CD4-positive, alpha-beta T cell treated with Interleukin-1 beta for 1 hour (primary cell): ENCODE data around the gene INO80C.
"Not testable (repeated sequence)": the region's sequence is repeated elsewhere in the genome, so short reads cannot be mapped to it uniquely, and the experiment has no call there.

ENCODE experiments used
- DNase-seq, 2 donors: peaks; one replicate each; pipeline ENCODE4 v3.0.0-alpha.2; 2020 to 2022

Gene INO80C

GRCh38 chr18:35487525-35487924 is 10.2 kb downstream of the INO80C start:
- DNase-seq: not testable (repeated sequence)

DNA sequence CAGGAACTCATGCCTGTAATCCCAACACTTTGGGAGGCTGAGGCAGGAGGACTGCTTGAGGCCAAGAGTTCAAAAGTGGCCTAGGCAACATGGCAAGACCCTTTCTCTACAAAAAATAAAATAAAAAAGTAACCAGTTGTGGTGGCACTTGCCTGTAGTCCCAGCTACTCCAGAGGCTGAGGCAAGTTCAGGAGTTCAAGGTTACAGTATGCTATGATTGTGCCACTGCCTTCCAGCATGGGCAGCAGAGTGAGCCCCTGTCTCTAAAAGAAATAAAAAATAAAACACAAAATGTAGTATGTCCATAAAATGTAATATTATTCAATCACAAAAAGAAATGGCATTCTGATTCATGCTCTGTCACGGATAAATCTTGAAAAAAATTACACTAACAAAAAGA is 11.9 kb downstream of the INO80C start:
- no peak for DNase-seq

- DNase-seq: no peak
Observed at GRCh38 chr18:35484034-35484433, 13.7 kb downstream of the INO80C start.

DNA sequence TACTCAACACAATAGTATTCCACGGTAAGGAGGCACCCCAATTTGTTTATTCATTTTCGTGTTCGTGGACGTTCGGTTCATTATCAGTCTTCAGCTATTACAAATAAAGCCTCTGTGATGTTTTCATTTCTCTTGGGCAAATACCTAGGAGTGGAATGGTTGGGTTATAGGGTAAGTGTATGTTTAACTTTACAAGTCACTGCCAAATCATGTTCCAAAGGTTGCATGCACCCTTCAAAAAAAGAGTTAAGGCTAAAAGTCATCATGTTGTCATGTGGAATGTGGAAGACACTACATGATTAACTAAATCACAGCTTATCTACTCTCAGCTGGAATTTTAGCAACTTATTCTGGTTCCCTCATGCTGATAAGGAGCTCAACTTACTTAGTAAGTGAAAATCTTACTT is 15.8 kb downstream of the INO80C start:
- DNase-seq: no peak

DNA sequence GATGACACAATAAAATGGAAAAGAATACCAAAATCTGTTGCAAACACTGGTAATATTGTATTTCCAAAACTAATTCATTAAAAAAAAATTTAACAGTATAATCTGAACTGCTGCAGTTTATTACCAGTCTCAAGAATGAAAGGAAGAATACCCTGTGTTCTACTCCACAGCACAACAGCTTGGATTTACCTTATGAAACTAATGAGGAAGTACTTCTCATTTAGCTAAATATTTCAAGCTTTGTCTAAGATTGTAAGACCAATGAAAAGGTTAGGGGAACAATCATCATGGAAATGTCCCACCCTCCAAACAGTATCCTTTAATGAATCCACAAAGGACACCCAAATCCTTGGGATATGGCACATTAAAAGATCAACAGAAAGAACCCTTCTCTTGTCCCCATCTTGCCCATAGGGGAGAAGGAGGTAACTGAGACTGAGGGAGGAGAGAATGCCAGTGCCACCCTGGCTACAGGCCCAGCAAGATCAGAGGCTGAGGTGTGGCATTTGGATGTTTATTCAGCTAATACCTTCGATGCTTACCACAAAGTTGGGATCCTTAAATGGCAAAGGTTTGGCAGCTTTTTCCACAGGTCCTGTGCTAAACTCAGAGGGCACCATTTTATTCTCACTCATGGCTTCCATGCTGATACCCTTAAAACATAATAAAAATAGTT is 17.7 kb downstream of the INO80C start:
- no peak for DNase-seq

DNA sequence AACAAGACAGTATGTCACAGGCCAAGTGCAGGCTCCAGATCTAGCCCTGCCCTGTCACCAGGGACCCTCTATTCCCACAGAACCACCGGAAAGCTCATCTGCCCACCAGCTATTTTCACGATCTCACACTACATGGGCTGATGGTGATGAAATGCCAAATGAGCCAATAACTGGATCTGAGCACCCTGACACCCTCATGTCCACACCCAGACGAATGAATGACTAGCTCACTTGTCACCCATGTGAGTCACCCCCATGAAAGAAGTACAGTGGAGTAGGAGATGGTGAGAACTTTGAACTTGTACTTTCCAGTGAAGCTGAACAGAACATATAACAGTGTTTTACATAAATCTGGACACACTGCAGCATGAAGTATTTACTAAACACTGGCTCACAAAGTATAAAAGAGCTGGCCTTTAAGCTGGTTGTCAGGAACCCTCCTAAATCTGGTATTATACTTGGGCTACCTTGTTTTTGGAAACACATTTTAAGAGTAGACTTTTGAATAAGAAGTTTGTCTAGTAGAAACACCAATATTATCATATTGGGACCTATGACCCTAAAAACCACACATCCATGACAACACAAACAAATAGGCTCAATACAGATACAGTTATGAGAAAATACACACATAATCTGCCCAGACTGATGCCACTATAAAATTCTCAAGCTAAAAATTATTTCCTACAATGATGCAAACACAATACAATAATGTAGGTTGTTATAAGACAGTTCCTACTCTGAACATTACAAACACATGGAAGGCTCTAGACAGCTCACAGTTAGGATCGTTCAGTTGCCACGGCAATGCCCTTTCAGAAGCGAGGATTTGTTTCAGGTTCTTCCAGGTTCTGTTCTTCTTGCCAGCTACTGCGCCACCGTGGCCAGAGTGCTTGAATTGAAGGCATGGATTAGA is 19.0 kb downstream of the INO80C start:
- peak in 1 of 2 donors; percentile 60 for DNase-seq

DNA sequence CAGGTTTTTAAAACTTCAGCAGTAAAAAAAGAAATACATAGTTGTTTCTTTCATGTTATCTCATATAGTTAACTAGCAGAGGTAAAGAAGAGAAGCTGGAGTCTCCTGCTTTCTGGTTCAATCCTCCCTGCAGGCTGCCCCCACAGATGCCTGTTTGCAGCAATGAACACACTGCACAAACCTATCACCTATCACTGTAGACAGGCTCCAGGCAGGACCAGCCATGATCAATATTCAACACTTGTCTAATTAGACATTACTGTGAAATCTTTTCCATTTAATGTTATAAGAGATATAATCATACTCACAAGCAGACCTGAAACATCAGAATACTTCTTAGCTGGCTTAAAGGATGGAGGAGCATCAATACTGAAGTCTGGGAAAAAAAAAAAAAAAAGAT is 19.8 kb downstream of the INO80C start:
- DNase-seq: no peak

- no peak for DNase-seq
Observed at GRCh38 chr18:35477497-35477896, 20.3 kb downstream of the INO80C start.

DNA sequence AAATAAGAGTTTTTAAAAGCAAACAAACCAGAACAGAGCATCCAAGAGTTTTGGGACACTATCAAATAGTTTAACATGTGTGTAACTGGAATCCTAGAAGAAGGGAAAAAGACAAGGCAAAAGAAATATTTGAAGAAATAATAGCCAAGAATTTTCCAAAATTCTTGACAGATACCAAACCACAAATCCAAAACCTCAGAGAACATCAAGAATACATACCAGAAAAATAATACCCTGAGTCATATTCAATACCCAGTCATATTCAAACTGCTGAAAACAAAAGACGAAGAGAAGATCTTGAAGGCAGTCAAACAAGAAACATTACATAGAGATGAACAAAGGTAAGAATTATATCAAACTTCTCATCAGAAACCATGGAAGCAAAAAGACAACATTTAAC is 22.9 kb downstream of the INO80C start:
- no peak for DNase-seq

- DNase-seq: no peak
Observed at GRCh38 chr18:35473562-35473961, 24.2 kb downstream of the INO80C start.

- no peak for DNase-seq
Observed at GRCh38 chr18:35470435-35470834, 27.3 kb downstream of the INO80C start.

GRCh38 chr18:35469725-35470124 is 28.0 kb downstream of the INO80C start:
- no peak for DNase-seq

DNA sequence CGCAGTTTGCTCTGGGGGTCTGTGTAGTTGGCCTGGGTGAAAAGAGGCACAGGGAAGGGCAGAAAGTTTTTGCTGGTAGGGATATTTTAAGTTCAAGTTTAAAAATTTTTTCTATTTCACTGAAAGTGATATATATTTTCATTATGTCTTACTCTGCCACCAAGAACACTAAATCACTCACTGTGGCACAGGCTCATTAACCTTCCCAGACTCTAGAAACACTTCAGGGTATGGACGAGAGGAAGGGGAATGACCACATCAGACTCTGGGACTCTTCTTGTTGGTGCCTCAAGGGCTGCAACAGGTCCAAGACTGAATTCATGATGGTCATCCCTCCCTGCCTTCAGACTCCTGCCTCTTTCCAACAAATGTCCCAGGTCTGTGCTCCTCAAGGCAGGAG is 29.0 kb downstream of the INO80C start:
- no peak for DNase-seq

DNA sequence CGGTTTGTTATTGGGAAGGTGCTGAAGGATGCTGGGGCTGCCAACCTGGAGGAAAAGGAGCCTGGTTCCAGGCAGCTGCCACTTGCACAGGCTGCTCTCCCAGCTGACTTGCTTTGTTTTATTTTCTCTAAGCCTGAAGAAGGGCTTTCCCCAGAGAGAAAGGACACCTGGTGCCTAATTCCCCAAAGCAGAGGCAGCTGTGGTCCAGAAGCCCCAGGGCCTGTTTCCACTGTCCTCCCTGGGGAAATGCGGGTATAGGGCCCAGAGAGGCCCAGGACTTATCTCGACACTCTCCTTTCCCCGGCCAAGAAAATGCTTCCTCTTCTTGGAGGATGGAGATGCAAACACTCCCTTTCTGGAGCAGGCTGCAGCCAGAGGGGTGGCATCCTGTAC is 30.1 kb downstream of the INO80C start:
- DNase-seq: no peak

GRCh38 chr18:35466815-35467623 is 30.7 kb downstream of the INO80C start:
- no peak for DNase-seq

DNA sequence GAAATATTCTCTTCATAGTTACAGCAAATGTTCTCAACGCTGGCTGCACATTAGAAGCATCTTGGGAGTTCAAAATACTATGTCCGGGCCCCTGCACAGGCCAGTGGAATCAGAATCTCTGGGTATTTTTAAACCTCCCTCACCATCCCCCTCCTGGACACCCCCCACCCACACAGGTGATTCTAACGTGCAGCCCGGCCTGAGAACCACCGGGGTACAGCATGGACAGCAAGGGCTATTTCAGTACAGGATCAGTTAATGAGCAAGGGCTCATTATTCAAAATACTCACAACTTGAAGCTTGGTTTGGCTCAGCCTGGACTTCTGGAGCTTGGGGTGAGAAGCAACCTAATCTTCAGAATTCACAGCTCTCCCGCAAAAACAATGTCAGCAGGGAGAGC is 31.4 kb downstream of the INO80C start:
- DNase-seq: no peak

- no peak for DNase-seq
Observed at GRCh38 chr18:35465329-35465728, 32.4 kb downstream of the INO80C start.

GRCh38 chr18:35464831-35465279 is 32.9 kb downstream of the INO80C start:
- no peak for DNase-seq

- DNase-seq: no peak
Observed at GRCh38 chr18:35463827-35464226, 33.9 kb downstream of the INO80C start.

DNA sequence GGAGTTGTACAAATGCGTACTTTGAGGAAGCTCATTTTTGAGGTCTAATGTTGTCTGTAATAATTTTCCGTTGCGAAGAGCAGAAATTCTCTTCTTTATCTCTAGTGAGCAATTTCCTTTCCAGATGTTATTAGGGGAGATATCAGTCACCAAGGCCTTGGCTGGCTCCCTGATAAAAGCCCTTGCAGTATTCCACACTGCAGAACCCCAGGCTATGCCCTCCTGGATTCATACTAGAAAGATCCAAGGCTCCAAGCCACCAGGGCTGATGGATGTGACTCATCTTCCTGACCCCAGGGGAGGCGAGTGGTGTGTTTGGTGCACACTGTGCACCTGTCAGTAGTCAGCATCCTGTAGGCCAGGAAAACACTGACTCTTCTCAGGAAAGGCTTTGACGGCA is 34.7 kb downstream of the INO80C start:
- no peak for DNase-seq

DNA sequence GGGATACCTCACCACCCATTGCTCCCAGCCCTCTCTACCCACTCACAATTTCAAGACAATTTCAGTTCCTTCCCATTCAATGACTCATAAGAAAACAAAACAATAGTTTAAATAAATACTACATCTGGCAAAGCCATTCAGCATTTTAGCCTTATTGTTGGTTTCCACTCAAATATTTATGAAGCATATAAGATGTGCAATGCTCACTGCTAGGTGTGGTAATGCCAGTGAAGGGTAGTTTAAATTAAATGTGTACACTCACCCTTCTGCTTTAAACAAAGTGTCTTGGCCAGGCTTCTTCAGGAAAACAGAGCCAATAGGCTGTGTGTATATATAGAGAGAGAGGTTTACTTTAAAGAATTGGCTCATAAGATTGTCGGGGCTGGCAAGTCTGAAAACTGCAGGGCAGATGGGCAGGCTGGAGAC is 37.0 kb downstream of the INO80C start:
- no peak for DNase-seq

DNA sequence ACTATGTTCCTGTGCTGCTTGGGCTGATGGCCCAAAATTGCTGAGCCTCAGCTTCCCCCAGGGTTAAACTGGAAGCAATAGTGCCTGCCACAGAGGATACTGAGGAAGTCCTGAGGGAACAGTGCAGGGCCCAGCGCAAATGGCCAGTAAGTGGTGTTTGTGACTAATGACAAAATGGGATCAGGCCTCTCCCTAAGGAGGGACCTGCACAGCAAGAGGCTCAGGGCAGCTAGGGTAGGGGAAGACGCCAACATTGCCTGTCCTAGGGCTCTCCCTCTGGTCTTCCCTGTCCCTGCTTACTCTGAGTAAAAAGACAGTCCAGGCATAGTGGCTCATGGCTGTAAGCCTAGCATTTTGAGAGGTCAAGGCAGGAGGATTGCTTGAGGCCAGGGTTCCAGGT is 37.8 kb downstream of the INO80C start:
- no peak for DNase-seq

- no peak for DNase-seq
Observed at GRCh38 chr18:35458677-35459441, 38.9 kb downstream of the INO80C start.
